SK-N-SH (cell line): ENCODE results near the gene C2CD4B. TPM values are rescaled to one million over a fixed set of nuclear protein-coding genes. Genes with fewer than 3 reads are reported as not detected.

Experiments
- CTCF ChIA-PET: fragments of 300-600, 350-600 bp; formaldehyde crosslinking; extraction: SDS; loops from one replicate; lab custom pipeline; 2021; lab: Yijun Ruan, JAX
- POLR2A ChIA-PET: fragments of 350-600 bp; sonication (Branson Sonifier 250); formaldehyde crosslinking; extraction: SDS; loops from one replicate; lab custom pipeline; 2020; ENCODE audit warnings: antibody characterized with exemption, inconsistent platforms; lab: Yijun Ruan, JAX
- DNase-seq: peaks from one replicate; pipeline ENCODE4 v3.0.0; 2012
- H2AFZ ChIP-seq: fragments of 200-600 bp; sonication (generic); 2 replicates; pipeline ENCODE4 v1.8.1; 2016; ENCODE audit warnings: antibody characterized with exemption, mild to moderate bottlenecking, low read depth
- H3F3A ChIP-seq: fragments of 200-600 bp; sonication (generic); replicated peaks from 2 replicates; pipeline ENCODE3; 2016; ENCODE audit warnings: antibody characterized with exemption, mild to moderate bottlenecking; ENCODE audit not compliant: insufficient read depth
- H3K27ac ChIP-seq, 2 experiments: fragments of 200-500 bp in 1 of 2; fragments of 200-600 bp in 1 of 2; sonication (Bioruptor generic) in 1 of 2; sonication (generic), shearing (Covaris generic) in 1 of 2; 2 replicates each; pipeline versions ENCODE4 v1.5.1 to v1.6.1; 2014 to 2016; ENCODE audit warnings: low read depth in 2 of 2, inconsistent platforms in 1 of 2, low read length in 1 of 2, mild to moderate bottlenecking in 1 of 2, mixed read lengths in 1 of 2
- H3K27me3 ChIP-seq: fragments of 200-600 bp; sonication (generic), shearing (Covaris generic); 2 replicates; pipeline ENCODE4 v1.6.1; 2016; ENCODE audit warnings: mixed run types; ENCODE audit not compliant: insufficient read depth
- H3K36me3 ChIP-seq, 2 experiments: fragments of 200-500 bp in 1 of 2; fragments of 200-600 bp in 1 of 2; sonication (Bioruptor generic) in 1 of 2; sonication (generic) in 1 of 2; replicated peaks in 1 of 2; 2 replicates each; pipeline versions ENCODE3 to v1.5.1; 2014 to 2016; ENCODE audit warnings: low read length in 1 of 2, mild to moderate bottlenecking in 1 of 2; ENCODE audit not compliant: insufficient read depth in 2 of 2, control insufficient read depth in 1 of 2
- H3K4me1 ChIP-seq, 2 experiments: fragments of 200-500 bp in 1 of 2; fragments of 200-600 bp in 1 of 2; sonication (Bioruptor generic) in 1 of 2; sonication (generic), shearing (Covaris generic) in 1 of 2; 2 replicates each; pipeline versions ENCODE4 v1.5.1 to v1.6.1; 2014 to 2016; ENCODE audit warnings: low read depth in 1 of 2, low read length in 1 of 2, mixed run types in 1 of 2; ENCODE audit not compliant: insufficient read depth in 2 of 2, control insufficient read depth in 1 of 2
- H3K4me2 ChIP-seq: fragments of 200-600 bp; sonication (generic), shearing (Covaris generic); 2 replicates; pipeline ENCODE4 v1.6.1; 2017; ENCODE audit warnings: mixed run types
- H3K4me3 ChIP-seq, 2 experiments: fragments of 200-500 bp in 1 of 2; fragments of 200-600 bp in 1 of 2; sonication (Bioruptor generic) in 1 of 2; sonication (generic), shearing (Covaris generic) in 1 of 2; 2 replicates each; pipeline versions ENCODE4 v1.5.1 to v1.8.1; 2014 to 2016; ENCODE audit warnings: low read depth in 2 of 2, inconsistent platforms in 1 of 2, low read length in 1 of 2, mild to moderate bottlenecking in 1 of 2, mixed read lengths in 1 of 2, moderate library complexity in 1 of 2
- H3K79me2 ChIP-seq: fragments of 200-600 bp; sonication (generic); 2 replicates; pipeline ENCODE4 v1.8.1; 2017; ENCODE audit warnings: mild to moderate bottlenecking; ENCODE audit not compliant: insufficient read depth
- H3K9ac ChIP-seq: fragments of 200-600 bp; sonication (generic); 2 replicates; pipeline ENCODE4 v1.6.1; 2017; ENCODE audit warnings: mixed run types
- H3K9me2 ChIP-seq: fragments of 200-600 bp; sonication (generic); 2 replicates; pipeline ENCODE4 v1.6.1; 2017; ENCODE audit warnings: mixed run types
- H3K9me3 ChIP-seq: fragments of 200-600 bp; sonication (generic); 2 replicates; pipeline ENCODE4 v1.6.1; 2017; ENCODE audit warnings: mixed run types, mild to moderate bottlenecking, moderate library complexity
- H4K20me1 ChIP-seq: fragments of 200-600 bp; sonication (generic); 2 replicates; pipeline ENCODE4 v1.6.1; 2017; ENCODE audit warnings: mild to moderate bottlenecking, mixed run types; ENCODE audit not compliant: insufficient read depth
- CHD2 ChIP-seq: fragments of 150-350 bp; IDR thresholded peaks from 2 replicates; pipeline ENCODE4 v1.6.1; 2018; ENCODE audit warnings: low read length; ENCODE audit not compliant: partially characterized antibody
- CTCF ChIP-seq: fragments of 200-600 bp; sonication (generic); IDR thresholded peaks from 2 replicates; pipeline ENCODE4 v1.6.1; 2017; ENCODE audit warnings: antibody characterized with exemption, mild to moderate bottlenecking, moderate library complexity
- GATA2 ChIP-seq: sonication (generic); formaldehyde crosslinking; IDR thresholded peaks from 2 replicates; pipeline ENCODE4 v1.5.0; 2020; ENCODE audit warnings: mild to moderate bottlenecking, missing genetic modification reagents
- IRF3 ChIP-seq: fragments of 150-350 bp; IDR thresholded peaks from 2 replicates; pipeline ENCODE4 v1.6.1; 2016; ENCODE audit warnings: mild to moderate bottlenecking, low read depth, low read length
- JUND ChIP-seq: IDR thresholded peaks from 2 replicates; pipeline ENCODE4 v1.4.0; 2012
- MAX ChIP-seq: IDR thresholded peaks from 2 replicates; pipeline ENCODE4 v1.4.0; 2012; ENCODE audit warnings: low read depth
- NRF1 ChIP-seq: IDR thresholded peaks from 2 replicates; pipeline ENCODE4 v1.6.1; 2012; ENCODE audit warnings: low read depth, mild to moderate bottlenecking, low read length
- RAD21 ChIP-seq: IDR thresholded peaks from 2 replicates; pipeline ENCODE4 v1.6.1; 2012; ENCODE audit warnings: mild to moderate bottlenecking, low read length
- REST ChIP-seq: IDR thresholded peaks from 2 replicates; pipeline ENCODE4 v1.6.1; 2012; ENCODE audit warnings: mild to moderate bottlenecking, low read depth, low read length, moderate library complexity
- SIN3A ChIP-seq: IDR thresholded peaks from 2 replicates; pipeline ENCODE4 v1.6.1; 2012; ENCODE audit warnings: low read depth, mild to moderate bottlenecking, low read length, moderate library complexity, borderline replicate concordance
- SMC3 ChIP-seq: IDR thresholded peaks from 2 replicates; pipeline ENCODE4 v1.6.1; 2012; ENCODE audit warnings: low read depth, low read length, improper control_type of control experiment
- TCF12 ChIP-seq: IDR thresholded peaks from 2 replicates; pipeline ENCODE4 v1.4.0; 2012
- USF1 ChIP-seq: IDR thresholded peaks from 2 replicates; pipeline ENCODE4 v1.4.0; 2012; ENCODE audit warnings: low read depth, borderline replicate concordance
- USF2 ChIP-seq: fragments of 150-350 bp; IDR thresholded peaks from 2 replicates; pipeline ENCODE4 v1.6.1; 2017; ENCODE audit warnings: antibody characterized with exemption, low read length, low read depth, borderline replicate concordance
- YY1 ChIP-seq: IDR thresholded peaks from 2 replicates; pipeline ENCODE4 v1.4.0; 2012; ENCODE audit warnings: low read depth, mild to moderate bottlenecking
- WGBS: methylation state at CpG from one replicate; pipeline ENCODE4 v1.1.6; 2017; ENCODE audit warnings: low lambda C conversion rate; 5-methylcytosine and 5-hydroxymethylcytosine counted together
- polyA plus RNA-seq, 3 experiments: library from polyadenylated mRNA; depleted of rRNA; stranded (reverse); fragments of >200 nt; gene quantifications; 2 replicates each; pipeline ENCODE4 v1.2.3, GENCODE V29; 2012

The C2CD4B gene
- polyA plus RNA-seq, 1 of the 3 experiments (the other 2 are of a cell fraction) = not detected

- H3K4me3 ChIP-seq = no peak overlapping the region
- no peak overlapping the region for H3K9ac ChIP-seq
- H3K9me3 ChIP-seq = no peaks in the 10 kb centered on the region
- H3K27me3 ChIP-seq = no peaks in the 10 kb centered on the region
- no peaks in the 10 kb centered on the region for H3K9me2 ChIP-seq
- no peaks in the 10 kb centered on the region for H3K36me3 ChIP-seq
- H3F3A ChIP-seq = no peaks in the 10 kb centered on the region
- no peaks in the 10 kb centered on the region for H4K20me1 ChIP-seq
- TF ChIP-seq CTCF (no peak), USF1 (no peak), SIN3A (no peak), GATA2 (CRISPR knock-in tag) (no peak), USF2 (no peak), MAX (no peak), TCF12 (no peak)
- TF ChIP-seq, all 33 proteins: peak for 0
- CTCF ChIA-PET = no interaction called here
- Histone ChIP-seq H3K79me2 (no peaks in the 10 kb centered on the region), H2AFZ (no peak overlapping the region), H3K4me1 (no peaks in the 10 kb centered on the region), H3K27ac (no peak overlapping the region), H3K4me2 (no peak overlapping the region)
- WGBS = 80% methylated on average over 5 of the region's 5 CpGs
- POLR2A ChIA-PET = no interaction called here
- no peak for DNase-seq
Observed at GRCh38 chr15:62209821-62210220, 44.7 kb upstream of the C2CD4B start.

- Histone ChIP-seq H3F3A (no peaks in the 10 kb centered on the region), H3K4me2 (no peak overlapping the region), H4K20me1 (no peaks in the 10 kb centered on the region), H3K4me1 (no peaks in the 10 kb centered on the region), H2AFZ (no peak overlapping the region), H3K9me3 (no peaks in the 10 kb centered on the region), H3K9ac (no peak overlapping the region), H3K36me3 (no peaks in the 10 kb centered on the region), H3K79me2 (no peaks in the 10 kb centered on the region), H3K27ac (no peak overlapping the region), H3K9me2 (no peaks in the 10 kb centered on the region), H3K27me3 (no peaks in the 10 kb centered on the region), H3K4me3 (no peak overlapping the region)
- no peak for DNase-seq
- WGBS = 47% methylated on average over 1 of the region's 1 CpG
- ChIA-PET CTCF (no interaction called here), POLR2A (no interaction called here)
- no peak for TF ChIP-seq SMC3
- TF ChIP-seq IRF3 = no peak
- no peak for TF ChIP-seq RAD21
- no peak for TF ChIP-seq YY1
- no peak for TF ChIP-seq NRF1
- no peak for TF ChIP-seq GATA2 (CRISPR knock-in tag)
- no peak for TF ChIP-seq CHD2
- no peak for TF ChIP-seq MAX
- TF ChIP-seq JUND = no peak
- TF ChIP-seq REST = no peak
- TF ChIP-seq USF1 = no peak
- no peak for TF ChIP-seq TCF12
- no peak for TF ChIP-seq USF2
Observed at GRCh38 chr15:62209322-62209721, 44.2 kb upstream of the C2CD4B start.
